ENCODE data around the gene DLGAP1. TPM values are rescaled to one million over a fixed set of nuclear protein-coding genes. Genes with fewer than 3 reads are reported as not detected.

Gene DLGAP1
- total RNA-seq, 1 donor from 2014 or later = 105 TPM

DNA sequence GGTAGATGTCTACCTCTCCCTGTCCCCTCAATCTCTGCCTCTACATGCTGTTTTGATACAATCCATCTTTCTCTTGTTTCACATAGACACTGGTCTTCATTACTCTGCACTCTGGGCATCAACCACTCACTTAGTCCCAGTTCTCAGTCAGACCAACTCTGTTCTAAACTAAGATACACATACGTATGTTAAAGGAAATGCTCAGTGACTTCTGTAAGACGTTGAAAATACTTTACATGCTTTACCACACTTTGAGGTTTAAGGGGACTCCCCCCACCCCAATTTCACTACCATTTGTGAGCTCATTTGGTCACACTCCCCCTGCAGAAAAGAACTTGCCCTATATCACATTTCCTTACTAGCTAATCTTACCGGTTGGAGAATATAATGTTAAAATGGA, 507.7 kb downstream of the DLGAP1 start:
- DNase-seq (ENCODE audit: low spot score) = no peak

- DNase-seq (ENCODE audit: low spot score) = no peak
Observed at GRCh38 chr18:3935305-3935704, 519.8 kb downstream of the DLGAP1 start.

- no peak for DNase-seq (ENCODE audit: low spot score)
Observed at GRCh38 chr18:3932276-3932675, 522.8 kb downstream of the DLGAP1 start.

DNA sequence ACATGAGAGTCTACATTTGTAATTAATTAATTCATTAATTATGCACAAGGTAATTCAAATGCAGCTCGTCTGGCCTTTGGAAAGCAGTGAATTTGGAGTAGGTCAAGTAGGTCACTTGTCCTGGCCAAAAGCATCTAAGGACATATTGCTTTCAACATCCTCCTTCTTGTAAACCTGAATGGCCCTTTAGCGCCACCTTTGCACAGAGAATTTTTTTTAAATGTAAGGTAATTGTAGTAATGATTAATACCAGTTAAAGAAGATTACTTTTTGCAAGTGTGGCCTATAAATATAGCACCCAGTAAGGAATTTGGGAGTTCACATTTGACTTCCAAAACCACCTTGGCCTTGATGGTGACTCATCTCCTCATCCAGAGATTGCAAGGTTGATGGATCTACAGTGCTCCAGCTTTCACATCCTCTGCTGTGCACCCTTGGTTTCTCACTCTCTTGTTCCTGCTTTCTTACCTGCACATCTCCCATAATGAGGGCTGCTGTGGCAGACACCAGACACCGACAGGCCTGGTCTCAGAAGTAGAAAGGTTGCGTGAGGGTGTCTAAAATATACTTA, 523.5 kb downstream of the DLGAP1 start:
- no peak for DNase-seq (ENCODE audit: low spot score)

GRCh38 chr18:3931013-3931315, 524.1 kb downstream of the DLGAP1 start:
- DNase-seq (ENCODE audit: low spot score) = no peak

GRCh38 chr18:3930126-3931012, 524.7 kb downstream of the DLGAP1 start:
- DNase-seq (ENCODE audit: low spot score) = no peak

DNA sequence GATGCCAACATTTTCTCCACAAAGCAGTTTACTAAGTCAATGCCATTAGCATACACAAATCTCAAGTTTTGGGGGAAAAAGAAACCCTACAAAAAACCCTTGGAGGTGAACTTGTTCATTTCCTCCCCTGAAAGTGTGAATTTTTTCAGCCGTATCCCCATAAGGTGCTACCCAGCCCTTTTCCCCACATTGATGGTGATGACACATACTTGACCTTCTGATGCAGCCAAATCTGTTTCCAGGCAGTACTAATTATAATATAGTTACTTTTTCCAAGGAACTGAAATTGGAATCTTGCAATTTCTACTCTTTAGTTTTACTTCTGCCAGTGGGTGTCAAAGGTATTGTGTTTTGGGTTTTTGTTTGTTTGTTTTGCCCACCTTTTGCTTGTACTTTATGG, 530.7 kb downstream of the DLGAP1 start:
- DNase-seq (ENCODE audit: low spot score) = no peak

DNA sequence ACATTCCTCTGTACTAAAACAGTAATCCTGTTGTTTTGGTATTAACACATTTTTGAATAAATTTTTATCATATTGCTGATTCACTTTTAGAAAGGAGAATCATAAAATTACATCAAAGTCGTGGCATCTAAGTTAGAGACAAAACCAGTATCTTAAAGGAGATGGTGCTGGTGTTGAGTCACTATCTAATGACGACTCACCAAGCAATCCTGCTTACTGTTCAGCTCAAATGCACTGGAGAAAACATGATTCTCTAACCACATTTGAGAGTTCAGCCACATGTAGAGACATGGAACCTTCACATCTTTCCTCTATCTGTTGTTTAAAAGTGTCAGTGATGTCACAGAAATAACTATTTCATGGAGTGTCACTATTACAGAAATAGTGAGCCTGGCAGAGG, 531.4 kb downstream of the DLGAP1 start:
- DNase-seq (ENCODE audit: low spot score) = no peak

- no peak for DNase-seq (ENCODE audit: low spot score)
Observed at GRCh38 chr18:3921826-3922225, 533.3 kb downstream of the DLGAP1 start.

GRCh38 chr18:3920832-3921231, 534.3 kb downstream of the DLGAP1 start:
- no peak for DNase-seq (ENCODE audit: low spot score)

- no peak for DNase-seq (ENCODE audit: low spot score)
Observed at GRCh38 chr18:3919396-3920061, 535.6 kb downstream of the DLGAP1 start.

DNA sequence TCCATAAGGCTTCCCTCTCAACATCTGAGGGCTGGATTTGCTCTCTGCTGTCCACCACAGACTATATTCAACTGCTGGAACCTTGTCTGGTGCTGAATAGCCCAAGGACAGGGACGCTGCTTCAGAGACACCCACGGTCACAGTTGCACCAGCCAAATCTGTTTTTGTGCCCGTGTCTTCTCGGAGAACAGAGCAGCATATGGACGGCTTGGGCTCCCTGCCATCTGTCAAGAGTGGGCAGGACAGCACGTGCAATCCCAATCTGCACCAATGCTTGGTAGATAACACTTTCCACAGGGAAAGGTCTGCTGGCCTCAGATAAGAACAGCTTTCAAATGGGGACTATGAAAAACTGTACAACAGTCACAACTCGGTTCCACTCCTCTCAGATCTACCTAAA, 539.0 kb downstream of the DLGAP1 start:
- DNase-seq (ENCODE audit: low spot score) = no peak

DNA sequence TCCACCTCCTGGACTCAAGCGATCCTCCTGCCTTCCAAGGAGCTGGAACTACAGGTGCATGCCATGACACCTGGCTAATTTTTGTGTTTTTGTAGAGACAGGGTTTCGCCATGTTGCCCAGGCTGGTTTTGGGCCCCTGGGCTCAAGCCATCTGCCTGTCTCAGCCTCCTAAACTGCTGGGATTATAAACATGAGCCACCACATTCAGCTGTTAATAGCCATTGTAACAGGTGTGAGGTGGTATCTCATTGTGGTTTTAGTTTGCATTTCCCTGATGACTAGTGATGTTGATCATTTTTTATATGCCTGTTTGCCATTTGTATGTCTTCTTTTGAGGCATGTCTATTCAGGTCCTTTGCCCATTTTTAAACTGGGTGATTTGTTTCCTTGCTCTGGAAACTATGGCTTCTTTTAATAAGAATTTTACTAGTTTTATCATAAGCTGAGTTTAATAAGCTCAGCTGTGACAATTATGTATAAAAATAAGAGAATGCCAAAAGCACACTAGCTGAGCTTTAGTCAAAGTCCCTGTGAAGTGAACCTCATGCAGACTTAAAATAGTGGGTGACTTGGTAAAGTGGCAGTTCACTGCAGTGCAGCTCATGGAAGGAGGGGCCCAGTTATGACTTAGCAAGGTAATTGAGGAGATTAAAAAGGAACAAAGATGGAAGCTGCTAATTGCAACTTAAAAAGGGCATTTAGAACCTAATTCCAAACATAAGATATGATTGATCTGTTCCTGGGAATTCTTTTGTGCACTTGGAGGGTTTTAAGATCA, 540.1 kb downstream of the DLGAP1 start:
- DNase-seq (ENCODE audit: low spot score) = no peak

- DNase-seq (ENCODE audit: low spot score) = no peak
Observed at GRCh38 chr18:3914109-3914508, 541.0 kb downstream of the DLGAP1 start.

DNA sequence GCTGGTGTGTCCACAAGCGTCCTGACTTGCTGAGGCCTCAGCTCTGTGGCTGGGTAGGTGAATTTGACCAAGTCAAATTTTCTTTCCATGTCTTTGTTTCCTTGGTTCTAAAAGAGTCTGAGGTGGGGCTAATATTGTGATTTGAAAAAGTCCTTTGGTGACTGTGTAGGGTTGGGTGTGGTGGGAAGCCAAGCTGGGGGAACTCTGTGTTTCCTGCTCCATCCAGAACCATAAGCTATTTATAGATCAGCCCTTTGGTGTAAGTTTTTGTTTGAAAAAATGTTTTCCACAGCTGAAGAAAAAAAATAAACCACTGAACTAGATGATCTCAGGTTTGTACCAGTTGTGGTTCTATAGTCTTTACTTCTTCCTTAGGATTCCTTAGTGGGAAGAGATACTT, 542.4 kb downstream of the DLGAP1 start:
- DNase-seq (ENCODE audit: low spot score) = no peak

DNA sequence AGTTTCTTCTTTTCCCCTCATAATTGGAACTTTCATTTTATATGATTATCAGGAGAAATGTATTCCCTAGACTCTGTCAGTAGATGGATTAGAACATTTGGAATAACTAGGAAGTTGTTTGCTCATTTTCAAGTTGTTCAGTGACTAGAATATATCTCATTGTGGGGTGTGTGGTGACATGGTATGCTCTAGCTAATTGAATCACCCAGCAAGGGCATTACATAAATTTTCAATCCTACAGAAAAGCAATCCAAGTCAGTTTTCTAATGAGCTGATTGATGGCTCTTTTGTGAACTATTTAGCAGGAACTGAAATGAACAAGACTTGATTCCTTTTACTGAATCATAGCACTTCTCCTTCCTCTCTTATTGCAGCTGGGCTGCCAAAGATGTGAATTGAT, 543.7 kb downstream of the DLGAP1 start:
- DNase-seq (ENCODE audit: low spot score) = no peak

DNA sequence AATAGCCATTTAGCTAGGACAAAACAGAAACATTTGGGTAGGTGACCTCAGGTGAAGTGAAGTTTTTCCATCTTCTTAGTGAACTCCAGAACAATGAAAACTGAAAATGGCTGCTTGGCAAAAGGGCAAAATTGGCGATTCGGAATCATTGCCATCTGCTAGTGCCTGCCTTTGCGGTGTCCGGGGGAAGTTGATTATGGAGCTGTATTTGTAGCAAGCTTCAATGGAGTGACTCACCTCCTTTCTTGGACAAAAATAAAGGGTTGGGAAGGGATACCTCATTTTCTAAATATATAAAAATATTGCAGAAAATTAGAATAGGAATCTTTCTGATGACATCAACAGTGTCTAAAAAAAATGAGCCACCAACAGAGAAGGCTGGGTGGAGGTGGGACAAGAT, 544.6 kb downstream of the DLGAP1 start:
- no peak for DNase-seq (ENCODE audit: low spot score)

GRCh38 chr18:3907955-3908354, 547.2 kb downstream of the DLGAP1 start:
- DNase-seq (ENCODE audit: low spot score) = no peak

DNA sequence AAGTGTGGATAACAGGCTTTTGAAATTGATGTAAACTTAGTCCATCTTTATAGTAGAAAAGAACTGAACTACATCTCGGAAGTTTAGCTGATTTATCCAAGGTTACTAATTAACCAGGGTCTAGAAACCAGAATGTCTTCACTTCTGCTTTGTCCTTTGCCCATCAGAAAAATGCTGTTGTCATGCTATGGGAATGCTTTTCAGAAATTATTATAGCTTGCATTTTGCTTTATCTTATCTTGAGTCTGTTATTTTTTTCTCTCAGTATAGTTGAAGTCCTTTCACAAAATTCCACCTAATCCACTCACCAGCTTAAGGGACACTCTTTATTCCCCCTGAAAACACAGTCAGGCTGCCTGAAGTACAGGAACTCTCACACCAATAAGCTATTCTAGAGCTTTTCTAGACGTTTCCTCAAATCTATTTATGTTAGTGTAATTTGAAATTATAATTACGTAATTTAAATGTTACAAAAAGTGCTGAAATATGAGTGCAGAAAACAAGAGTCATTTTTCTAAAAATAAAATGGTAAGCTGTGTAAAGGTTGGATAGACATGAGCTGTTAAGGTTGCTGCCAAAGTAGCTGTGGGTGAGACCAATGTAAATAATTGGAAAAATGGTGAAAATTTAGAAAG, 548.9 kb downstream of the DLGAP1 start:
- no peak for DNase-seq (ENCODE audit: low spot score)

GRCh38 chr18:3903337-3903736, 551.8 kb downstream of the DLGAP1 start:
- no peak for DNase-seq (ENCODE audit: low spot score)

DNA sequence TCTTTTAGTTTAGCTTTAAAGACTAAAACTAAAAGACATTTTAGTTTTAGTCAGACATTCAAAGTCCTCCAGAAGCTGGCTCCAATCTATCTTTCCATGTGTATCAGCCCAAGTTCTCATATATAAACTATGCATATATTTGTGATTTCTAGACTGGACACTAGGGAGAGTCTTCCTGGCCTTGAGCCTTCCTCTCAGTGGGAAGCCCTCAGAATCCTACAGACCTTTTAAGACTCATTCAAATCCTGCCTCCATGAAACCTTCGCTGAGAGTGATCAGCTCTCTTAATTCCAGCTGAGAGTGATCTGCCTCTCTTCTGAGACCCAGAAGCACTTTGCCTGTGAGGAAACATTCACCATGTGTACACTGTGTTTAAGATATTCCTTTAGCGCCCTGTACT, 552.4 kb downstream of the DLGAP1 start:
- no peak for DNase-seq (ENCODE audit: low spot score)

DNA sequence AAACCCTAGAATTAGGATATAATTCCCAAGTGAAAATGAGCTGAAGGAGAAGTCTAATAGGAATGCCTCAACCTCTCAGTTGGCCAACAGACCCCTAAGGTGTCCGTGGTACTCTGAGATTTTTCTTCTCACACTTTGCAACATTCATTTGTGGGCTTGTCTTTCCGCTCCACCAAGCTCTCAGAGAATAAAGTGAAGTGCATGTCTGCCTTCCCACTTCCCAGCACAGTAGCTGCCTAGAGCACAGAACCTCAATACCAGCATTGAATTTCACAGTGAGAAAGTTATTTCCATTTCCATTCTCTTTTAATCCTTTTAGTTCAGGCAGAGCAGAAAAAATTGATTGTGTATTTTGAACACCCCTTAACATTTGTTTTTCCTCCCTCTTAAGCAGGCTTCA, 553.3 kb downstream of the DLGAP1 start:
- DNase-seq (ENCODE audit: low spot score) = no peak

Measured in mucosa of gallbladder (tissue), 1 donor.